Peyer's patch (tissue), 4 donors: Measurements from ENCODE around the gene PPP2R5C. TPM values are rescaled to one million over a fixed set of nuclear protein-coding genes. Genes with fewer than 3 reads are reported as not detected.

Source experiments
- DNase-seq, 3 donors: peaks; one replicate each; pipeline ENCODE4 v3.0.0-alpha.2; 2017 to 2019
- H3K27ac ChIP-seq, 4 donors: fragments of 200-600 bp; sonication (generic); one replicate each; pipeline ENCODE4 v1.5.1; 2016 to 2019
- H3K27me3 ChIP-seq, 2 donors: fragments of 200-600 bp; sonication (generic); one replicate each; pipeline ENCODE4 v1.5.1; 2019
- H3K36me3 ChIP-seq, 3 donors: fragments of 200-600 bp; sonication (generic); one replicate each; pipeline ENCODE4 v1.5.1; 2016 to 2019
- H3K4me1 ChIP-seq, 4 donors: fragments of 200-600 bp; sonication (generic); one replicate each; pipeline ENCODE4 v1.5.1; 2016 to 2019
- H3K4me3 ChIP-seq, 4 donors: fragments of 200-600 bp; sonication (generic); 1 replicate in 3 of 4; 2 replicates in 1 of 4; pipeline ENCODE4 v1.5.1; 2016 to 2019; ENCODE audit warnings: mild to moderate bottlenecking in 1 of 4
- H3K9me3 ChIP-seq, 4 donors: fragments of 200-600 bp; sonication (generic); one replicate each; pipeline ENCODE4 v1.5.1; 2016 to 2019; ENCODE audit warnings: mild to moderate bottlenecking in 1 of 4
- POLR2A ChIP-seq, 2 donors: fragments of 450-650 bp; IDR thresholded peaks; one replicate each; pipeline ENCODE4 v1.5.1; 2017; ENCODE audit warnings: antibody characterized with exemption in 2 of 2, mild to moderate bottlenecking in 2 of 2, moderate library complexity in 2 of 2
- total RNA-seq, 4 donors: library from RNA; depleted of rRNA; stranded (reverse); fragments of >200 nt; gene quantifications; one replicate each; pipeline ENCODE4 v1.1.0, GENCODE V29; 2016
- TF ChIP-seq, protein P1 (sequence below), 6 experiments: fragments of 450-650 bp in 4 of 6; fragments of 200-600 bp in 2 of 6; sonication (generic) in 1 of 6; IDR thresholded peaks; one replicate each; pipeline ENCODE4 v1.5.1; 2017 to 2019; ENCODE audit warnings: antibody characterized with exemption in 6 of 6, mild to moderate bottlenecking in 3 of 6, moderate library complexity in 1 of 6

The PPP2R5C gene
- total RNA-seq, 4 donors from 2014 or later, result 87.6 to 137 (median 91.9) TPM

DNA sequence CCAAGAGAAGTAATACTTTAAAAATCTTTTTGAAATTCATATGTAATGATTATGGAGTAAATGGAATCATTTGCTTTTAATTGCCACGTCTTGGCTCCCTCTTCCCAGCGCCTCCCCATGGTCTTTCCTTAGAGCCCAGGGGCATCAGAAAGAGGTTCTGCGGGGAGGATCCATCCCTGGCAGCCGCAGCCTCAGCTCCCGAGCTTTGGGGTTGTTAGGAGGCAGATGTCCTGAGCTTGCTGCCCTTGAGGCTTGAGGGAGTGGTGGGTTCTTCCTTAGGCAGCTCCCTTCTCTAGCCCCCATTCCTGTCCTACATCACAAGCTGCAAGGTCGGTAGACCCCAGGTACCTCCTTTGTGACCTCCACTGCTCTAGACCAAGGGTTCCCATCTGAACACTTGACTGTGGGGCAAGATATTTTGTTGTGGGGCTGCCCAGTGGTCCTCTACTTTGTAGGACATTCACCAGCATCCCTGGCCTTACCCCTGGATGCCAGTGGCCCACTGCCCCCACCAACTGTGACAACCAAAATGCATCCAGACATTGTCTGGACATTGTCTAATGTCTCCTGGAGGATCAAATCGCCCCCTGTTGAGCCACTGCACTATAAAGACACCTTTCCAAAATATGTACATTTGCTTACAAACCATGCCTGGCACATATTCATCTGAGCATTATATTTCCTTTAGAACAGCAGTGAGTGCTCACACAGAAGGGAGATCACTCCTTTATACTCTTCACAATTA, 6.3 kb downstream of the PPP2R5C start:
- H3K9me3 ChIP-seq, result no peaks in the 10 kb centered on the region
- TF ChIP-seq, protein P1, sequence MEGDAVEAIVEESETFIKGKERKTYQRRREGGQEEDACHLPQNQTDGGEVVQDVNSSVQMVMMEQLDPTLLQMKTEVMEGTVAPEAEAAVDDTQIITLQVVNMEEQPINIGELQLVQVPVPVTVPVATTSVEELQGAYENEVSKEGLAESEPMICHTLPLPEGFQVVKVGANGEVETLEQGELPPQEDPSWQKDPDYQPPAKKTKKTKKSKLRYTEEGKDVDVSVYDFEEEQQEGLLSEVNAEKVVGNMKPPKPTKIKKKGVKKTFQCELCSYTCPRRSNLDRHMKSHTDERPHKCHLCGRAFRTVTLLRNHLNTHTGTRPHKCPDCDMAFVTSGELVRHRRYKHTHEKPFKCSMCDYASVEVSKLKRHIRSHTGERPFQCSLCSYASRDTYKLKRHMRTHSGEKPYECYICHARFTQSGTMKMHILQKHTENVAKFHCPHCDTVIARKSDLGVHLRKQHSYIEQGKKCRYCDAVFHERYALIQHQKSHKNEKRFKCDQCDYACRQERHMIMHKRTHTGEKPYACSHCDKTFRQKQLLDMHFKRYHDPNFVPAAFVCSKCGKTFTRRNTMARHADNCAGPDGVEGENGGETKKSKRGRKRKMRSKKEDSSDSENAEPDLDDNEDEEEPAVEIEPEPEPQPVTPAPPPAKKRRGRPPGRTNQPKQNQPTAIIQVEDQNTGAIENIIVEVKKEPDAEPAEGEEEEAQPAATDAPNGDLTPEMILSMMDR (IDR thresholded peaks at IDR 0.05), result no peak
- TF ChIP-seq POLR2A (IDR thresholded peaks at IDR 0.05), result no peak
- no peak overlapping the region for H3K27ac ChIP-seq
- no peaks in the 10 kb centered on the region for H3K27me3 ChIP-seq
- peaks cover 0 to 11% (median 0%) of the 10 kb centered on the region in 3 donors for H3K36me3 ChIP-seq
- peak in 1 of 3 donors; percentile 40 for DNase-seq
- no peak overlapping the region for H3K4me3 ChIP-seq
- peaks cover 0 to 15% (median 3%) of the 10 kb centered on the region in 4 donors for H3K4me1 ChIP-seq

DNA sequence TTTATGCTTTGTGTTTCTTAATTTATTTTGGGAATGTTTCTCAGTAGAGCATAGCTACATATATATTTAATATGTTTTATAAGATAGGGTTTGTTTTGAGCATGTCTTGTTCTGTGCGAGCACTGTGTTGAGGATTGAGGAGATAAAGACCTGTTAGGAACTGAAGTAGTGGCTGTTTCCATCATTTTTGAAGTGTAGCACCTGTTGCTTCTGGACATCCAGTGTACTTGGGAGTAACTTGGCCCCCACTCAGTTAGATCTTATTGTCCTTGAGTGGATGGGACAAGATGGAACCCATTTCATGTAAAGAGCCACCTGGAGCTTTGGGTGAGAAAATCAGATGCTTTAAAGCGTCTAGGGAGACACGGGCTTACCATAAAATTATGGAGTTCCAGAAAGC, 8.7 kb downstream of the PPP2R5C start:
- H3K27me3 ChIP-seq, result no peaks in the 10 kb centered on the region
- TF ChIP-seq POLR2A (IDR thresholded peaks at IDR 0.05), result no peak
- TF ChIP-seq, protein P1 (IDR thresholded peaks at IDR 0.05), result no peak
- H3K27ac ChIP-seq, result no peak overlapping the region
- no peak overlapping the region for H3K4me3 ChIP-seq
- H3K36me3 ChIP-seq, result peaks cover 0 to 11% (median 0%) of the 10 kb centered on the region in 3 donors
- H3K4me1 ChIP-seq, result no peaks in the 10 kb centered on the region
- H3K9me3 ChIP-seq, result no peaks in the 10 kb centered on the region
- no peak for DNase-seq

DNA sequence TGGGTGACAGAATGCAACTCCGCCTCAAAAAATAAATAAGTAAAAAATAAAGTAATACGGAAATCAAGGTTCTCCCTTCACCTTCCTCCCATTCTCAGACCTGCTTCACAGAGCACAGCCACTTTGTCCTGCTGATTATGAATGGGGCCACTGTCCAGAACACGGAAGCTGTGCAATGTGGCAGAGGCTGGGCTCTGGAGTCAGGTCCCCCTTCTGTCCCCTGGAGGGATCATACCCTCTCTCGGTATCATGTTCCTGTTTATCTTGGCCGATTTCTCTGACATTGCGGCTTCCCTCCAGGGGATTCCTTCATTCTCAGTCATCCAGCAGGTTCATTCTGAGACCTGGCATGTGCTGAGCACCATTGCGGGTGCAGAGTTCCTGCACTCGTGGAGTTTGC, 11.3 kb downstream of the PPP2R5C start:
- TF ChIP-seq, protein P1 (IDR thresholded peaks at IDR 0.05), result no peak
- TF ChIP-seq POLR2A (IDR thresholded peaks at IDR 0.05), result no peak
- Histone ChIP-seq H3K36me3 (no peaks in the 10 kb centered on the region), H3K27me3 (no peaks in the 10 kb centered on the region), H3K4me3 (no peak overlapping the region), H3K27ac (no peak overlapping the region), H3K9me3 (no peaks in the 10 kb centered on the region), H3K4me1 (peaks cover 0 to 6% (median 0%) of the 10 kb centered on the region in 4 donors)
- no peak for DNase-seq

DNA sequence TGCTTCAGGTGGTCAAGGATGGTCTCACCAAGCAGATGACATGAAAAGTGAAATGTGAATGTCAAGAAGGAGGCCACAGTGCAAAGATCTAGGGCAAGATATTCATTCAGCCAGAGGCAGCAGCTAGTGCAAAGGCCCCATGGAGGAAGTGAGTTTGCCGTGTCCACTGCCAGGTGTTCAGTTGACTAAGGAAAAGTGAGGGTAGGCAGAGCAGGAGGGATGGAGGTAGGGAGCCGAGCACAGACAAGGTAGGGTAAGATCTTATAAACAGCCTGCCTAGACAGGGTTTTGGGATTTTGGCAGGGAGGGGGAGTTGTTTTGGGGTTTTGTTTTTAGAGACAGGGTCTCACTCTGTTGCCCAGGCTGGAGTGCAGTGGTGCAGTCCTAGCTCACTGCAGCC, 11.9 kb downstream of the PPP2R5C start:
- no peak for DNase-seq
- no peak overlapping the region for H3K27ac ChIP-seq
- no peak overlapping the region for H3K4me3 ChIP-seq
- TF ChIP-seq POLR2A (IDR thresholded peaks at IDR 0.05), result no peak
- TF ChIP-seq, protein P1 (IDR thresholded peaks at IDR 0.05), result no peak
- no peaks in the 10 kb centered on the region for H3K9me3 ChIP-seq
- no peaks in the 10 kb centered on the region for H3K27me3 ChIP-seq
- peaks cover 0 to 6% (median 0%) of the 10 kb centered on the region in 4 donors for H3K4me1 ChIP-seq
- no peaks in the 10 kb centered on the region for H3K36me3 ChIP-seq

DNA sequence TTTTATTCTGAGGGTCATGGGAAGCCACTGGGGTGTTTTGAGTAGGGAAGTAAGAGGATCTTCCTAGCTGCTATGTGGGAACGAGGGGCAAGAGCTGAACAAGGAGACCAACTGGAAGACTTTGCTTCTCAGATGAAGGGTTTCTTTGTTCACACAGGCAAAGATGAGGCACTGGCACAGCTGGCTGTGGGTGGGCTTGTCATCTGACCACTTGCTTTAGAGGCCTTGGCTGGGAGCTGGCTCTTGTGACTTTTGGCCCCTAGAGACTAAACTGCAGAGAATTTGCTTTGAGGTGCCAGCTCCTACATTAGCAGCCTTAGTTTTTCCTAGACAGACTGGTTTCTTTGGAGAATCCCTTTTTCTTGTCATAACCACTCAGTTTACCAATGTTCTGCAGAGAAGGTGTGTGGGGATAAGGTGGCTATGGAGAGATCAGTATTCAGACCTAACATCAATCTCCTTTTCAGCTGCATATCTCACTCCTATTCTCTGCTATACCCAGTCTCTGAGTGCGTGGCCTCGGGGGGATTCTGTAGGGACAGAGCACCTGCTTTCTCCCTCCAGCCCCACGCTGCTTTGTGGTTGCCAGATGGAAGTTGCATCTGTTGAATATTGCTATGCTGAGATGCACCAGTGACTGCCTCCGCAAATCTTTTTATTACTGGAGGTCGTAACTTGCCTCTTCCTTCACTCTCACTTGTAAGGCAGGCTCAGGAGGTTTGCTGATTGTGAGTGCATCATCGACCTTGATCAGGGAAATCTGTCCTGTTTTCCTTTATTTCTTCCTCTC, 12.7 kb downstream of the PPP2R5C start:
- TF ChIP-seq POLR2A (IDR thresholded peaks at IDR 0.05), result no peak
- TF ChIP-seq, protein P1 (IDR thresholded peaks at IDR 0.05), result no peak

More for the DNA sequence above, 12.7 kb downstream of the PPP2R5C start:
- no peaks in the 10 kb centered on the region for H3K9me3 ChIP-seq
- H3K27me3 ChIP-seq, result no peaks in the 10 kb centered on the region
- no peaks in the 10 kb centered on the region for H3K36me3 ChIP-seq
- peak in 1 of 3 donors; percentile 64 for DNase-seq
- H3K27ac ChIP-seq, result peak overlapping the region in 1 of 4 donors; percentile 50
- H3K4me1 ChIP-seq, result peaks cover 0 to 6% (median 0%) of the 10 kb centered on the region in 4 donors
- no peak overlapping the region for H3K4me3 ChIP-seq
